ENCODE measurements around the gene DPP9.
"Not testable (repeated sequence)": the region's sequence is repeated elsewhere in the genome, so short reads cannot be mapped to it uniquely, and the experiment has no call there.

The DPP9 gene

DNA sequence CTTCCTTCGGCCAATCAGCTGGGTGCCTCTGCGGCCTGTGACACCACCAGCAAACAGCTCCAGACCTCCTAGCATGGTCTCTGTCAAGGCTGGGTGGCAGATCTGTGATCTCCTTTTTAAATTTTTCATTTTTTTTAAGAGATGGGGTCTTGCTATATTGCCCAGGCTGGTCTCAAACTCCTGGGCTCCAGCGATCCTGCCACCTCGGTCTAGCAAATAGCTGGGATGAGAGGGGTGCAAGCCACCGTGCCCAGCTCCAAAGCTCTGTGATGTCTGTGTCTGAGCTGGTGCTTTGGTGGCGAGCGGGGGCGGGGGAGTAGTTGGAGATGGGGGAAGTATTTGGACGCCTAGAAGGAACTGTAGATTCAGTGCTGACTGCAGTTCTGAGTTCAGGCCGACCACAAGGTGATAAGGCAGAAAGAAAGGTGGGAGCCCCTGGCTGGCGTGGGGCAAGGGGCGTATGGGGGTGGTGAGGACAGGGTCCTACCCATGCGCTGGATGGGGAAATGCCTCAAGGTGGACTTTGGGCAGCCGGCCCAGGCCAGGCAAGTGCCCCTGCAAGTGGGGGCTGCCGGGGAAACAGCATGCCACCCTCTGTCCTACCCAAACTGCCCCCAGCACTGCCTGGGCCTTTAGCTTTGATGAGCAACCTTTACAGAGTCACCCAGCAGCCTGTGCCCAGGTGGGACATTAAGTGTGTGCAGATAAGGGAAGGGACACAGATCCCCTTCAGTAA, 5.5 kb downstream of the DPP9 start:
- ChIA-PET POLR2A (interaction anchor here (0.7 kb wide), 1 partner anchor 960 kb away, joined by 3 read pairs; no protein-coding TSS in a partner anchor), CTCF (interaction anchor here (1.6 to 1.9 kb wide), 2 partner anchors 15 to 73 kb away, joined by 4 to 5 read pairs; partner anchors contain the start of gene FEM1A)
- TF ChIP-seq, protein P1, sequence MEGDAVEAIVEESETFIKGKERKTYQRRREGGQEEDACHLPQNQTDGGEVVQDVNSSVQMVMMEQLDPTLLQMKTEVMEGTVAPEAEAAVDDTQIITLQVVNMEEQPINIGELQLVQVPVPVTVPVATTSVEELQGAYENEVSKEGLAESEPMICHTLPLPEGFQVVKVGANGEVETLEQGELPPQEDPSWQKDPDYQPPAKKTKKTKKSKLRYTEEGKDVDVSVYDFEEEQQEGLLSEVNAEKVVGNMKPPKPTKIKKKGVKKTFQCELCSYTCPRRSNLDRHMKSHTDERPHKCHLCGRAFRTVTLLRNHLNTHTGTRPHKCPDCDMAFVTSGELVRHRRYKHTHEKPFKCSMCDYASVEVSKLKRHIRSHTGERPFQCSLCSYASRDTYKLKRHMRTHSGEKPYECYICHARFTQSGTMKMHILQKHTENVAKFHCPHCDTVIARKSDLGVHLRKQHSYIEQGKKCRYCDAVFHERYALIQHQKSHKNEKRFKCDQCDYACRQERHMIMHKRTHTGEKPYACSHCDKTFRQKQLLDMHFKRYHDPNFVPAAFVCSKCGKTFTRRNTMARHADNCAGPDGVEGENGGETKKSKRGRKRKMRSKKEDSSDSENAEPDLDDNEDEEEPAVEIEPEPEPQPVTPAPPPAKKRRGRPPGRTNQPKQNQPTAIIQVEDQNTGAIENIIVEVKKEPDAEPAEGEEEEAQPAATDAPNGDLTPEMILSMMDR (IDR thresholded peaks at IDR 0.05; ENCODE audit: control extremely low read depth, extremely low read depth, low read depth, missing control alignments) = no peak
- DNase-seq (ENCODE audit: extremely low spot score) = no peak

DNA sequence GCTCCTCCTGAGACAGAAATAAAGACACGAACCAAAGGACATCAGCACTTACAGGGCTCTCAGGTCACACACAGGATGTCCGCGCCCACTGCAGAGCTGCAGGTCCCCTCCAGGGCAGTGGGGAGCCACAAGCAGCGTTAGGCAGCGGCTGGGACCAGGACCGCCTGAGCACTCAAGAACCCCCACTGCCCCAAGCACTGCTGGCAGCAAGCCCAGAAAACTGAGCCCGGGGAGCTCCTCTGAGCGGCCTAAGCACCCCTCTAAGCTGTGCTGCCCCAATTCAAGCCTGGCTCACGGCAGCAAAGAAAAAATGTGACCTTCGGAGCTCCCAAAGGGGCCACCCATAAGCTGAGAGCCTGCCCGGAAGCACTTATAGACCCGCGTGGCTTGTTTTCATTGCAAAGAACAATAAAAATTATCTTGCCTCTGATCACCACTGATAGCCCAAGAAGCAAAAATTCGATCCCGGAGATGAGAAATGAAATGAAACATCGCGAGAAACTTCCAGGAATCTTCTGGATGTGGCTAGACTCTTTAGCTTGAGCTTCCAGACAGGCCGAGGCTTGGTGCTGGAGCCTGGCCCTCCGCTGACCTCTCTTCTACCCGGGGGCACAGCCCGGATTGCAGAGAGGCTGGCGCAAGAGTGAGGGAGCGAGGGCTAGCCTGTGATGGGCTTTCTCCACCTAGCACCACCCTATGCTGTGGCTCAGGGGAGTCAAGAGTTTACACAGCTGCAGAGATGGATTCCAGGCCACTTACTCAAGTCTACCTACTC, 6.3 kb downstream of the DPP9 start:
- no peak for DNase-seq (ENCODE audit: extremely low spot score)
- TF ChIP-seq, protein P1 (IDR thresholded peaks at IDR 0.05; ENCODE audit: control extremely low read depth, extremely low read depth, low read depth, missing control alignments) = no peak
- ChIA-PET CTCF (interaction anchor here (1.6 to 1.9 kb wide), 2 partner anchors 16 to 74 kb away, joined by 4 to 5 read pairs; partner anchors contain the start of gene FEM1A), POLR2A (interaction anchor here (0.7 kb wide), 1 partner anchor 961 kb away, joined by 3 read pairs; no protein-coding TSS in a partner anchor)

DNA sequence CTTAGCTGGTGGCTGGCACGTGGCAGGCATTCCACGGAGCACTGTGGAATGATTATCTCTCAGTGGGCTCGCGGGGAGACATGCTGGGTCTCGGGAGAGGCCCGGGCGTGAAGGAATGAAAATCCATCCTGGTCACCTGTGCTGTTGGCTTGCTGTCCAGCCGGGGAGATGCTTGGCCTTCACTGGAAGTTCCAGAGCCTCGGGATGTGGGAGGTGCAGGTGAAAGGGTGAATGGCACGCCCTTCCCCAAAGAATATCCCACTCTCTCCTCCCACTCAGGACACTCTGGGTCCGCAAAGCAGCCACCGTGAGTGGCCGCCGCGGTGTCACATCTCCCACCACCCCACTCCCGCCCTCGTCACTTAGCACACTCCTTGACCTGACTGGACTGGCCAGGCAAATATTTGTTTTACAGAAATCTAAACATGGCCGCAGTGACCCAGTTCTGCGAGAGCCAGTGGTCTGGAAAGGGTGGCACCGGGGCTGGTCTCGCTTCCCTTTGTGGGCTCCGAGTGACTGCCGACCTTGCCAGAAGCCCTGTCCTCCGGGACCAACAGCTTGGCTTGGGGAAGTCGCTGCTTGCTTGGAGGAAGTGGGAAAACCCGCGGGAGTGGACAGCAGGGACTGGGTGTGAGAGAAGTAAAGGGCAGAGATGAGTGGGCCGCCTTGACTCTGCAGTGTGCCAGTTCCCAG, 8.0 kb downstream of the DPP9 start:
- ChIA-PET CTCF (no interaction called here), POLR2A (no interaction called here)
- DNase-seq (ENCODE audit: extremely low spot score) = no peak
- TF ChIP-seq, protein P1 (IDR thresholded peaks at IDR 0.05; ENCODE audit: control extremely low read depth, extremely low read depth, low read depth, missing control alignments) = no peak

DNA sequence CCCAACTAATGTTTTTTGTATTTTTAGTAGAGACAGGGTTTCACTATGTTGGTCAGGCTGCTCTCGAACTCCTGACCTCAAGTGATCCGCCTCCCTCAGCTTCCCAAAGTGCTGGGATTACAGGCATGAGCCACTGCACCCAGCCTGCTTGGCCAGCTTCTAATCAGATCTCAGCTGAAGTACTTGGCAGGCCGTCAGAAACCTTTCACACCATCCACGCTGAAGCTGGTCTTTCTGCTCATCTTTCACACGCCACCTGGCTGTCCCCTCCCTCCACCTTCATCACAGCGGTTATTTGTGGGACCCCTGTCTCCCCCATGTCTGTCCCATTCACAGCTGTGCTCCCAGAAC, 8.5 kb downstream of the DPP9 start:
- DNase-seq (ENCODE audit: extremely low spot score); CTCF ChIA-PET; POLR2A ChIA-PET: not testable (repeated sequence)

DNA sequence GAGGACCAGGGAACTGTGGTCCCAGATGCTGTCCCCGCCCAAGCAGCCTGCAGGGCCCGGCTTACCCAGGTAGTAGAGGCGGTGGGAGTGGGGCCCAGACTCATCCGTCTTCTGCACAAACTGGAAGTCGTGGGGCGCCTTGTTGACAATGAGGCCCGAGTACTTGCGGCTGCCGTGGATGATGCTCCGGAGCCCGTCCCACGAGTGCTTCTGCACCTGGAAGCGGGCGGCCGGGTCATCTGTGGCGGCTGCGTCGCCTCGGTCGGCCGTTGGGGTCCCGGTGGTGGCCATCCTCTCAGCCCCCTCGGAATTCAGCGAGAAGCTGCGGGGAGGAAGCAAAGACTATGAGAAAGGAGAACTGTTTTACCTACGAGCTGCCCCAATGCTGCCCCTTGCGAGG, 9.6 kb downstream of the DPP9 start:
- TF ChIP-seq, protein P1 (IDR thresholded peaks at IDR 0.05; ENCODE audit: control extremely low read depth, extremely low read depth, low read depth, missing control alignments) = no peak
- ChIA-PET POLR2A (no interaction called here), CTCF (interaction anchor here (0.6 to 1.4 kb wide), 2 partner anchors 50 to 95 kb away, joined by 3 read pairs; no protein-coding TSS in a partner anchor)
- DNase-seq (ENCODE audit: extremely low spot score) = no peak

DNA sequence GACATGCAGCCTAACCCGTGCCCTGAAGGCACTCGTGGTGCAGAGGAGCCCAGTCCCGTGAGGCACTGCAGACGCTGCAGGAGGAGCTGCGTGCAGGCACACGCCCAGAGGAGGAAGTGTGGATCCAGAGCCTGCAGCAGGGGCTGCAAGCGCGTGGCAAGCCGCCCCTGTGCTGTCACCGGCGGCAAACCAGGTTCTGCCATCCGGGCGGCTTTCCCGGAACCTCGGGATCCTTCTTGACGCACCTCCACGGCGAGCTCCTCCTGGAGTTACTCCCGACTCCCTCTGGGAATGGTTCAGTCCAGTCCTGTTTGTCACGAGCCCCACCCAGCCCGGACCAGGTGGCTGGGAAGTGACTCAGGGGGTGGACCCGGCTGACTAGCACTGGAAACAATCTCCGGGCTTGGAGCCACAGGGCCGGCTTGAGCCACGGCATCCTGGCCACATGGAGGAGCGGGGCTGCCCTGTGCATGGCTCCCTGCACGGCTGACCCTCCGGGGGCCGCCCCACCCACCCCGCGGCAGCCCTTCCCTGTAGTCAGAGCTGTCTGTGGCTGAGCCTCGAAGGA, 10.2 kb downstream of the DPP9 start:
- no peak for DNase-seq (ENCODE audit: extremely low spot score)
- TF ChIP-seq, protein P1 (IDR thresholded peaks at IDR 0.05; ENCODE audit: control extremely low read depth, extremely low read depth, low read depth, missing control alignments) = no peak
- ChIA-PET CTCF (interaction anchor here (1.4 to 3.0 kb wide), 2 partner anchors 8 to 96 kb away, joined by 3 to 13 read pairs; no protein-coding TSS in a partner anchor), POLR2A (no interaction called here)

Data from GM10248 (cell line).